HepG2 (cell line): ENCODE results near the gene BLOC1S4. TPM values are rescaled to one million over a fixed set of nuclear protein-coding genes. Genes with fewer than 3 reads are reported as not detected.

Source experiments
- FOXK2 ChIP-seq: fragments of 450-650 bp; IDR thresholded peaks from 2 replicates; pipeline ENCODE4 v1.6.1; 2016
- KLF9 ChIP-seq: IDR thresholded peaks from 2 replicates; pipeline ENCODE4 v1.6.1; 2016; ENCODE audit warnings: low read depth
- THYN1 ChIP-seq: sonication (generic); formaldehyde crosslinking; IDR thresholded peaks from 2 replicates; pipeline ENCODE4 v1.8.1; 2023; ENCODE audit warnings: low read depth, mild to moderate bottlenecking, moderate library complexity, missing genetic modification reagents, borderline replicate concordance
- ZNF10 ChIP-seq: sonication (generic); formaldehyde crosslinking; IDR thresholded peaks from 2 replicates; pipeline ENCODE4 v1.4.0; 2020; ENCODE audit warnings: mild to moderate bottlenecking, low read depth, missing genetic modification reagents, borderline replicate concordance
- ZNF24 ChIP-seq: fragments of 450-650 bp; IDR thresholded peaks from 2 replicates; pipeline ENCODE4 v1.6.1; 2017; ENCODE audit warnings: antibody characterized with exemption, mild to moderate bottlenecking
- ZNF263 ChIP-seq: sonication (generic); formaldehyde crosslinking; IDR thresholded peaks from 2 replicates; pipeline ENCODE4 v1.4.0; 2020; ENCODE audit warnings: missing genetic modification reagents
- ZNF274 ChIP-seq: sonication (generic); formaldehyde crosslinking; IDR thresholded peaks from 2 replicates; pipeline ENCODE4 v1.5.1; 2020; ENCODE audit warnings: mild to moderate bottlenecking, missing genetic modification reagents
- ZNF30 ChIP-seq: sonication (generic); formaldehyde crosslinking; IDR thresholded peaks from 2 replicates; pipeline ENCODE4 v1.5.0; 2020; ENCODE audit warnings: mild to moderate bottlenecking, missing genetic modification reagents
- ZNF713 ChIP-seq: sonication (generic); formaldehyde crosslinking; IDR thresholded peaks from 2 replicates; pipeline ENCODE4 v1.4.0; 2020; ENCODE audit warnings: mild to moderate bottlenecking, missing genetic modification reagents
- polyA plus RNA-seq, 8 experiments: library from polyadenylated mRNA; depleted of rRNA in 3 of 8; stranded (reverse) in 7 of 8; unstranded in 1 of 8; fragments of >200 nt; fragmentation: Illumina TruSeq in 4 of 8; extraction: Trizol in 4 of 8; gene quantifications; 2 replicates each; pipeline versions ENCODE4 v1.2.1 to v1.2.3, GENCODE V29; 2011 to 2016; ENCODE audit warnings: low read depth in 4 of 8, missing spikeins in 1 of 8, mixed read lengths in 1 of 8; ENCODE audit not compliant: insufficient read depth in 1 of 8
- total RNA-seq, 5 experiments: library from RNA; depleted of rRNA; stranded (reverse); fragments of >200 nt; fragmentation: Illumina TruSeq; extraction: Trizol; gene quantifications; 2 replicates each; pipeline ENCODE4 v1.2.3, GENCODE V29; 2016; ENCODE audit warnings: low read depth in 1 of 5
- TF ChIP-seq, protein P1 (sequence below): sonication (generic); formaldehyde crosslinking; IDR thresholded peaks from 2 replicates; pipeline ENCODE4 v1.4.0; 2020; ENCODE audit warnings: mild to moderate bottlenecking, missing genetic modification reagents, borderline replicate concordance
- TF ChIP-seq, protein P2 (sequence below): fragments of 450-650 bp; IDR thresholded peaks from 2 replicates; pipeline ENCODE4 v1.6.1; 2017; ENCODE audit warnings: mild to moderate bottlenecking
- TF ChIP-seq, protein P3 (sequence below): sonication (generic); formaldehyde crosslinking; IDR thresholded peaks from 2 replicates; pipeline ENCODE4 v1.4.0; 2020; ENCODE audit warnings: missing genetic modification reagents, borderline replicate concordance
- TF ChIP-seq, protein P4 (sequence below): sonication (generic); formaldehyde crosslinking; conservative IDR thresholded peaks from 2 replicates; pipeline ENCODE4 v1.4.0; 2020; ENCODE audit warnings: missing genetic modification reagents
- TF ChIP-seq, protein P5 (sequence below): sonication (generic); formaldehyde crosslinking; IDR thresholded peaks from 2 replicates; pipeline ENCODE4 v1.4.0; 2020; ENCODE audit warnings: low read depth, mild to moderate bottlenecking, missing genetic modification reagents

BLOC1S4 gene
- total and polyA plus RNA-seq, 2 of the 13 experiments (the other 11 are each of a cell fraction or from before 2014, with no cell fraction given) = 15.5 to 20.9 TPM

DNA sequence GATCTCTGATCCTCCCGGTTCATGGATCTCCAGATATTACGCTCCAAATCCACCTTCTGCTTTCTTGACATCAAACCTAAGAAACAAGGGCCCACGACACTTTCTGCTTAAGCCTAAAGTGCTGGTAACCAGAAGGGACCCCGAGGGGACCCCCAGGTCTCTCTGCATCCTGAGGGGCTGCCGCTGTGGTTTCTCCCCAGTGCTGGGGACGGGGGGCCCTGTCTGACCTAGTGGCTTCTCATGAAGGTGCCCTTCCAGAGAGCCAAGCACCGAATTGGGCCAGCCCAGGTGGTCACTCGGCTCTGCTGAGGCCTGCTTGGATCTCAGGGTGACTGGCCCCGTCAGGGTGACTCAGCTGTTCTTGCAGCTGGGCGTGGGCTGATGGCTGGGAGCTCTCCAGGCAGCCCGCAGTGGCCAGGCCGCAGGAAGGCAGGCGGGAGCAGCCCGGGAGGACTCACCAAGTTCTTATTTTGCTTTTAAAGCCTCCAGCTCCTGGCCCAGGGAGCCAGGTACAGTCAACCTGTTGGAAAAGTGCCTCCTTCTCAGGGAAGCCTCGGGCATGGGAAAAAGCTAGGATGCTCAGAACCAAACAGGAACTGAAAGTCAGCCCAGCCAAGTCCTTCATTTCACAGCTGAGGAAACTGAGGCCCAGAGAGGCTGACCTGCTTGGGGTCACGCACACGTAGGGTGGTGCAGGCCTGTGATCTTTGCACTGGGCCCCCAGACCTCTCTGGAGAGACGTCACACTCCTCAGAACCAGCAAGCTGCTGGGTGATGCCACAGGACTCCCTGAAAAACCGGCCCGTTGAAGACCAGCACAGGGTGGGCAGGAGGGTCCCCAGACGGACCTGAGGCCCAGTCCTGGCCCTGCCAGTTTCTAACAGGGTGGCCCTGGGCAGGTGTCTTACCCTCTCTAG lies 16.7 kb downstream of the BLOC1S4 start (continued):
- TF ChIP-seq, protein P1, sequence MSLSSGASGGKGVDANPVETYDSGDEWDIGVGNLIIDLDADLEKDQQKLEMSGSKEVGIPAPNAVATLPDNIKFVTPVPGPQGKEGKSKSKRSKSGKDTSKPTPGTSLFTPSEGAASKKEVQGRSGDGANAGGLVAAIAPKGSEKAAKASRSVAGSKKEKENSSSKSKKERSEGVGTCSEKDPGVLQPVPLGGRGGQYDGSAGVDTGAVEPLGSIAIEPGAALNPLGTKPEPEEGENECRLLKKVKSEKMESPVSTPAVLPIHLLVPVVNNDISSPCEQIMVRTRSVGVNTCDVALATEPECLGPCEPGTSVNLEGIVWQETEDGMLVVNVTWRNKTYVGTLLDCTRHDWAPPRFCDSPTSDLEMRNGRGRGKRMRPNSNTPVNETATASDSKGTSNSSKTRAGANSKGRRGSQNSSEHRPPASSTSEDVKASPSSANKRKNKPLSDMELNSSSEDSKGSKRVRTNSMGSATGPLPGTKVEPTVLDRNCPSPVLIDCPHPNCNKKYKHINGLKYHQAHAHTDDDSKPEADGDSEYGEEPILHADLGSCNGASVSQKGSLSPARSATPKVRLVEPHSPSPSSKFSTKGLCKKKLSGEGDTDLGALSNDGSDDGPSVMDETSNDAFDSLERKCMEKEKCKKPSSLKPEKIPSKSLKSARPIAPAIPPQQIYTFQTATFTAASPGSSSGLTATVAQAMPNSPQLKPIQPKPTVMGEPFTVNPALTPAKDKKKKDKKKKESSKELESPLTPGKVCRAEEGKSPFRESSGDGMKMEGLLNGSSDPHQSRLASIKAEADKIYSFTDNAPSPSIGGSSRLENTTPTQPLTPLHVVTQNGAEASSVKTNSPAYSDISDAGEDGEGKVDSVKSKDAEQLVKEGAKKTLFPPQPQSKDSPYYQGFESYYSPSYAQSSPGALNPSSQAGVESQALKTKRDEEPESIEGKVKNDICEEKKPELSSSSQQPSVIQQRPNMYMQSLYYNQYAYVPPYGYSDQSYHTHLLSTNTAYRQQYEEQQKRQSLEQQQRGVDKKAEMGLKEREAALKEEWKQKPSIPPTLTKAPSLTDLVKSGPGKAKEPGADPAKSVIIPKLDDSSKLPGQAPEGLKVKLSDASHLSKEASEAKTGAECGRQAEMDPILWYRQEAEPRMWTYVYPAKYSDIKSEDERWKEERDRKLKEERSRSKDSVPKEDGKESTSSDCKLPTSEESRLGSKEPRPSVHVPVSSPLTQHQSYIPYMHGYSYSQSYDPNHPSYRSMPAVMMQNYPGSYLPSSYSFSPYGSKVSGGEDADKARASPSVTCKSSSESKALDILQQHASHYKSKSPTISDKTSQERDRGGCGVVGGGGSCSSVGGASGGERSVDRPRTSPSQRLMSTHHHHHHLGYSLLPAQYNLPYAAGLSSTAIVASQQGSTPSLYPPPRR (CRISPR knock-in tag) = no peak
- TF ChIP-seq, protein P2, sequence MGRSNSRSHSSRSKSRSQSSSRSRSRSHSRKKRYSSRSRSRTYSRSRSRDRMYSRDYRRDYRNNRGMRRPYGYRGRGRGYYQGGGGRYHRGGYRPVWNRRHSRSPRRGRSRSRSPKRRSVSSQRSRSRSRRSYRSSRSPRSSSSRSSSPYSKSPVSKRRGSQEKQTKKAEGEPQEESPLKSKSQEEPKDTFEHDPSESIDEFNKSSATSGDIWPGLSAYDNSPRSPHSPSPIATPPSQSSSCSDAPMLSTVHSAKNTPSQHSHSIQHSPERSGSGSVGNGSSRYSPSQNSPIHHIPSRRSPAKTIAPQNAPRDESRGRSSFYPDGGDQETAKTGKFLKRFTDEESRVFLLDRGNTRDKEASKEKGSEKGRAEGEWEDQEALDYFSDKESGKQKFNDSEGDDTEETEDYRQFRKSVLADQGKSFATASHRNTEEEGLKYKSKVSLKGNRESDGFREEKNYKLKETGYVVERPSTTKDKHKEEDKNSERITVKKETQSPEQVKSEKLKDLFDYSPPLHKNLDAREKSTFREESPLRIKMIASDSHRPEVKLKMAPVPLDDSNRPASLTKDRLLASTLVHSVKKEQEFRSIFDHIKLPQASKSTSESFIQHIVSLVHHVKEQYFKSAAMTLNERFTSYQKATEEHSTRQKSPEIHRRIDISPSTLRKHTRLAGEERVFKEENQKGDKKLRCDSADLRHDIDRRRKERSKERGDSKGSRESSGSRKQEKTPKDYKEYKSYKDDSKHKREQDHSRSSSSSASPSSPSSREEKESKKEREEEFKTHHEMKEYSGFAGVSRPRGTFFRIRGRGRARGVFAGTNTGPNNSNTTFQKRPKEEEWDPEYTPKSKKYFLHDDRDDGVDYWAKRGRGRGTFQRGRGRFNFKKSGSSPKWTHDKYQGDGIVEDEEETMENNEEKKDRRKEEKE = no peak
- TF ChIP-seq THYN1 (CRISPR knock-in tag) = 0 out of 2 replicates have a peak, but pooled peaks have one; percentile 43
- no peak for TF ChIP-seq ZNF10 (CRISPR knock-in tag)
- TF ChIP-seq ZNF274 = no peak
- TF ChIP-seq KLF9 = 0 out of 2 replicates have a peak, but pooled peaks have one; percentile 19
- no peak for TF ChIP-seq FOXK2
- no peak for TF ChIP-seq ZNF30 (CRISPR knock-in tag)
- TF ChIP-seq ZNF263 = peak; percentile 93
- TF ChIP-seq ZNF713 (CRISPR knock-in tag) = no peak
- TF ChIP-seq, protein P3, sequence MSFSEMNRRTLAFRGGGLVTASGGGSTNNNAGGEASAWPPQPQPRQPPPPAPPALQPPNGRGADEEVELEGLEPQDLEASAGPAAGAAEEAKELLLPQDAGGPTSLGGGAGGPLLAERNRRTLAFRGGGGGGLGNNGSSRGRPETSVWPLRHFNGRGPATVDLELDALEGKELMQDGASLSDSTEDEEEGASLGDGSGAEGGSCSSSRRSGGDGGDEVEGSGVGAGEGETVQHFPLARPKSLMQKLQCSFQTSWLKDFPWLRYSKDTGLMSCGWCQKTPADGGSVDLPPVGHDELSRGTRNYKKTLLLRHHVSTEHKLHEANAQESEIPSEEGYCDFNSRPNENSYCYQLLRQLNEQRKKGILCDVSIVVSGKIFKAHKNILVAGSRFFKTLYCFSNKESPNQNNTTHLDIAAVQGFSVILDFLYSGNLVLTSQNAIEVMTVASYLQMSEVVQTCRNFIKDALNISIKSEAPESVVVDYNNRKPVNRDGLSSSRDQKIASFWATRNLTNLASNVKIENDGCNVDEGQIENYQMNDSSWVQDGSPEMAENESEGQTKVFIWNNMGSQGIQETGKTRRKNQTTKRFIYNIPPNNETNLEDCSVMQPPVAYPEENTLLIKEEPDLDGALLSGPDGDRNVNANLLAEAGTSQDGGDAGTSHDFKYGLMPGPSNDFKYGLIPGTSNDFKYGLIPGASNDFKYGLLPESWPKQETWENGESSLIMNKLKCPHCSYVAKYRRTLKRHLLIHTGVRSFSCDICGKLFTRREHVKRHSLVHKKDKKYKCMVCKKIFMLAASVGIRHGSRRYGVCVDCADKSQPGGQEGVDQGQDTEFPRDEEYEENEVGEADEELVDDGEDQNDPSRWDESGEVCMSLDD (CRISPR knock-in tag) = no peak
- TF ChIP-seq, protein P4, sequence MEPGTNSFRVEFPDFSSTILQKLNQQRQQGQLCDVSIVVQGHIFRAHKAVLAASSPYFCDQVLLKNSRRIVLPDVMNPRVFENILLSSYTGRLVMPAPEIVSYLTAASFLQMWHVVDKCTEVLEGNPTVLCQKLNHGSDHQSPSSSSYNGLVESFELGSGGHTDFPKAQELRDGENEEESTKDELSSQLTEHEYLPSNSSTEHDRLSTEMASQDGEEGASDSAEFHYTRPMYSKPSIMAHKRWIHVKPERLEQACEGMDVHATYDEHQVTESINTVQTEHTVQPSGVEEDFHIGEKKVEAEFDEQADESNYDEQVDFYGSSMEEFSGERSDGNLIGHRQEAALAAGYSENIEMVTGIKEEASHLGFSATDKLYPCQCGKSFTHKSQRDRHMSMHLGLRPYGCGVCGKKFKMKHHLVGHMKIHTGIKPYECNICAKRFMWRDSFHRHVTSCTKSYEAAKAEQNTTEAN (CRISPR knock-in tag) = 0 out of 2 replicates have a peak, but pooled peaks have one; percentile 69
- TF ChIP-seq, protein P5, sequence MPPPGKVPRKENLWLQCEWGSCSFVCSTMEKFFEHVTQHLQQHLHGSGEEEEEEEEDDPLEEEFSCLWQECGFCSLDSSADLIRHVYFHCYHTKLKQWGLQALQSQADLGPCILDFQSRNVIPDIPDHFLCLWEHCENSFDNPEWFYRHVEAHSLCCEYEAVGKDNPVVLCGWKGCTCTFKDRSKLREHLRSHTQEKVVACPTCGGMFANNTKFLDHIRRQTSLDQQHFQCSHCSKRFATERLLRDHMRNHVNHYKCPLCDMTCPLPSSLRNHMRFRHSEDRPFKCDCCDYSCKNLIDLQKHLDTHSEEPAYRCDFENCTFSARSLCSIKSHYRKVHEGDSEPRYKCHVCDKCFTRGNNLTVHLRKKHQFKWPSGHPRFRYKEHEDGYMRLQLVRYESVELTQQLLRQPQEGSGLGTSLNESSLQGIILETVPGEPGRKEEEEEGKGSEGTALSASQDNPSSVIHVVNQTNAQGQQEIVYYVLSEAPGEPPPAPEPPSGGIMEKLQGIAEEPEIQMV (CRISPR knock-in tag) = no peak
- no peak for TF ChIP-seq ZNF24
